Left lobe of liver (tissue), 2 donors: Measurements from ENCODE around the gene ASRGL1. TPM values are rescaled to one million over a fixed set of nuclear protein-coding genes. Genes with fewer than 3 reads are reported as not detected.
"Not testable (repeated sequence)": the region's sequence is repeated elsewhere in the genome, so short reads cannot be mapped to it uniquely, and the experiment has no call there.

Source experiments
- ATAC-seq: fragments of 200-7000 bp; cut with Tn5 transposase; one replicate; pipeline ENCODE4 v1.9.1; 2020; ENCODE audit warnings: mild to moderate bottlenecking, moderate library complexity
- DNase-seq: peaks from one replicate; pipeline ENCODE4 v3.0.0-alpha.2; 2020; ENCODE audit warnings: low spot score
- total RNA-seq: library from RNA; stranded (reverse); gene quantifications from one replicate; pipeline ENCODE4 v1.2.1, GENCODE V29; 2021
- donor health status: DM: no; HTN: no; CAD: no; lungs with moderate emphysema.
- donor health status: DM: no; HTN: yes; CAD: no.

ASRGL1 gene
- total RNA-seq = 5.6 TPM

DNA sequence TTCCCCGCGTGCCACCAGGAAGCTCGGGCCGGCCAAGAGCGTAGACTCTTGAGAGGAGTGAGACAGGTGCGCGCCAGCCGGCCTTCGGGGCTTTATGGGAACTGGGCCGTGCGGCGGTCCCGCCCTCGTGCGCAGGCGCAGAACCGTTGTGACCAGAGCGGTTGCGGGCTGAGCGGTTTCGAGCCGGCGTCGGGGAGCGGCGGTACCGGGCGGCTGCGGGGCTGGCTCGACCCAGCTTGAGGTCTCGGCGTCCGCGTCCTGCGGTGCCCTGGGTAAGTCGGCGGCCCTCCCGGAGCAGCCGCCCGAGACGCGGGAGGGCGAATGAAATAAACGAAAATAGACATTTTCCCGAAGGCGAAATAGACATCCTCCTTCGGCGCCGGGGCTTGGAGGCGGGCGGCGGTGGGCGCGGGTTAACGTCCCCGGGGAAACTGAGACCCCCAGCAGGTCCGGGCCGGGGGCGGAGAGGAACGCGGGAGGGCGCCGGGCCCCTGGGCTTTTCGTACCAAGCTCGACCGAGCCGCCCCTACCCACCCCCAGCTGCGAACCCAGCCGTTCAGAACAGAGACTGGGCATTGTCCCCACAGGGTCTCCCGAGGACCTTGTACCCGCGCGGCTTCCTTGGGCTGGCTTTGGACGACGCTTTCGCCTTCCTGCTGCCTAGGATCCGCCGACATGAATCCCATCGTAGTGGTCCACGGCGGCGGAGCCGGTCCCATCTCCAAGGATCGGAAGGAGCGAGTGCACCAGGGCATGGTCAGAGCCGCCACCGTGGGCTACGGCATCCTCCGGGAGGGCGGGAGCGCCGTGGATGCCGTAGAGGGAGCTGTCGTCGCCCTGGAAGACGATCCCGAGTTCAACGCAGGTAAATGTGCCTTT, at the start of gene ASRGL1:
TSS of gene ASRGL1 (plus strand) at position 146 of the 879 bp plus-strand sequence. CDS start at position 676, 530 bp downstream.
- peak; percentile 88 for ATAC-seq
- peak; percentile 87 for DNase-seq

DNA sequence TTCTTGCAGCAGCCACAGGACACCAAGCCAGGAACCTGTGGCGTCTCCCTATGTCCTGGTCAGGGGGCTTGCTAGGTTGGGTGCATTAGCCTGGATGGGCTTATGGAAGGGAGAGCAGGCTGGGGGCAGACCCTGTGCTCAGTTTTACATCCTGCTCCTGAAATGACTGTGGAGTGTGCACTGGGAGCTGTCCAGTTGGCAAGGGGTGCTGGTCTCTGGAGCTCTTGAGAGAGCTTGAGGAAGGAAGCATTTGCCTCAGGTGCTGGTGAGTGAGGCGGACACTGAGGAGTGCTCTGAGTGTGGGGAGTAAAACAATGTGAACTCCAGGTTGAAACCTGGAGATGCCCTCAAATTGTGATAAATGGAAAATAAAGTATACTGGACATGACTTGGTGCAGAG, 41.7 kb upstream of the ASRGL1 start:
- ATAC-seq = peak; percentile 40
- no peak for DNase-seq

DNA sequence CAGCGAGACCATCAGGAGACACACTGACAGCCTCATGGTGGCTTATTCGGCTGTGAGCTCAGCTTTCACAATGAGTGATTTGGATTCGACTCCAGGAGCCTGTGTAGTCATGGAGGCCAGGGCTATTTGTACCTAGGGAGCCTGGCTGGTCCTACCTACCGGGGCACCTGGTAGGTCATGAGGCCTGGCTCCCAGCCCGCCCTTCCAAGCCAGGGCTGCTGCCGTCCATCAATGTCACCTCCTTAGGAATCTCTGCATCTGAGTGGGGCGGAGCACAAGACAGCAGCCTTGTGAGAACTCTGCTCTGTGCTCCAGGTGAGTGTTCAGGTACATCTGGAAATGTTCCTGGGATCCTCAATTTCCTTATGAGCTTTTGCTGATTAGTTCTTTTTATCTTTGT, 38.3 kb upstream of the ASRGL1 start, which contains the start of gene SCGB1D4:
TSS of gene SCGB1D4 (minus strand) at position 101 of the 400 bp plus-strand sequence. CDS start at position 36, 65 bp downstream.
- ATAC-seq (no peak), DNase-seq (no peak)

DNA sequence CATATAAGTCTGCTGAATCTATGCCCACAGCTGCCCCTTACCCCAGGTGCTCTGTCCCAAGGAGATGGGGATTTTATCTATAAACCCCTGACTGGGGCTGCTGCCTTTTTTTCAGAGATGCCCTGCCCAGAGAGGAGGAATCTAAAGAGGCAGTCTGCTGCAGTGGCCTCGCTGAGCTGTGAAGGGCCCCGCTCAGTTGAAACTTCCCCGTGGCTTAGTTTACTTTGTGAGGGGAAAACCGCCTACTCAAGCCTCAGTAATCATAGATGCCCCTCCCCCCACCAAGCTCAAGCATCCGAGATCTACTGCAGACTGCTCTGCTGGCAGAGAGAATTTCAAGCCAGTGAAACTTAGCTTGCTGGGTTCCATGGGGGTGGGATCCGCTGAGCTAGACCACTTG, 31.0 kb upstream of the ASRGL1 start:
- DNase-seq = no peak
- no peak for ATAC-seq

DNA sequence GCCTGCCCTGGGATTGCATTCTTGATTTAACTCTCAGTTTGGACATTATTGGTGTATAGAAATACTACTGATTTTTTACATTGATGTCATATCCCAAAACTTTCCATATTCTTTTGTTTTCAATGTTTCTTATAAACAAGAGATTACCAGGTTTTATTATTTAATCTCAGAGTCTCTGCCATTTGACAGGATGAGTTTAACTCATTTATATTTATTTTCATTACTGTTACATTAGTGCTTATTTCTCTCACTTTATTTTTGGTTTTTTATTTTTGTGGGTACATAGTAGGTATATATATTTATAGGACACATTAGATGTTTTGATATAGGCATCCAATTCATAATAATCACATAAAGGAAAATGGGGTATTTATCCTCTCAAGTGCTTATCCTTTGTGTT, 29.3 kb upstream of the ASRGL1 start:
- DNase-seq (no peak), ATAC-seq (no peak)

DNA sequence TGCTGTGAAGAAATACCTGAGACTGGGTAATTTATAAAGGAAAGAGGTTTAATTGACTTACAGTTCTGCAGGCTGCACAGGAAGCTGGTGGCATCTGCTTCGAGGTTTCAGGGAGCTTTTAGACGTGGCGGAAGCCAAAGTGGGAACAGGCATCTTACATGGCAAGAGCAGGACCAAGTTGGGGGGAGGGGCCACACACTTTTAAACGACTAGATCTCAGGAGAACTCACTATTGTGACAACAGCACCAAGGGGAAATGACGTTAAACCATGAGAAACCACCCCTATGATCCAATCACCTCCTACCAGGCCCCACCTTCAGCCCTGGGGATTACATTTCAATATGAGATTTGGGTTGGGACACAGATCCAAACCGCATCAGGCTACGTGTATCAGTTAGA, 27.3 kb upstream of the ASRGL1 start:
- no peak for ATAC-seq

DNA sequence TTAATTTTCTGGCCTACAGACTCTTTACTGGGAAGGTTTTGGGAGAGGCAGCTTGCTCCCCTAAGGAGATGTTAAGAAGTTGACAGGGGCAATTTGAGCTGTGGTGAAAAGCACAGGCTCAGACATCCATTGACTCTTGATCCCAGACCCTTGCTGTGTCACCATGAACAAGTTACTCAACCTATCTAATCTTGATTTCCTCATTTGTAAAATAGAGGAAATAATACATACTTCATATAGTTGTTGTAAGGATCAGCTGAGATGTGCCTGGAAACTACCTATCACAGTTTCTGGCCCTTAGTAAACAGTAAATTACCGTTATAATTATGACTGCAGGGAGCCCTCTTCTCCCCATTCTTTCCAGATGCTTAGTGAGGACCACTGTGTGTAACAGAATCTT, 21.8 kb upstream of the ASRGL1 start:
- no peak for ATAC-seq
- DNase-seq = no peak

More for the DNA sequence above, 27.3 kb upstream of the ASRGL1 start:
- DNase-seq = no peak

DNA sequence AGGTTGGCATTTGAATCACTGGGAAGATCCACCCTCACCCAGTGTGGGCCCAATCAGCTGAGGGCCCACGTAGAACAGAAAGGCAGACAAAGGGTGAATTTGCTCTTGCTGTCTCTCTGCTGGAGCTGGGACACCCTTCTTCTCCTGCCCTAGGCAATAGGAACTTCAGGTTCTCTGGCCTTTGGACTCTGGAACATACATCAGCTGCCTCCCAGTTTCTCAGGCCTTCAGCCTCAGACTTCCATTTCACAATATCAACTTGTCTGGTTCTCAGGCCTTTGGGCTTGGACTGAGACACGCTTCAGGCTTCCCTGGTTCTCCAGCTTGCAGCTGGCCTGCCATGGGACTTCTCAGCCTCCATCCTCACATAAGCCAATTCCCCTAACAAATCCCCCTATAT, 14.7 kb upstream of the ASRGL1 start:
- no peak for DNase-seq
- ATAC-seq = no peak

DNA sequence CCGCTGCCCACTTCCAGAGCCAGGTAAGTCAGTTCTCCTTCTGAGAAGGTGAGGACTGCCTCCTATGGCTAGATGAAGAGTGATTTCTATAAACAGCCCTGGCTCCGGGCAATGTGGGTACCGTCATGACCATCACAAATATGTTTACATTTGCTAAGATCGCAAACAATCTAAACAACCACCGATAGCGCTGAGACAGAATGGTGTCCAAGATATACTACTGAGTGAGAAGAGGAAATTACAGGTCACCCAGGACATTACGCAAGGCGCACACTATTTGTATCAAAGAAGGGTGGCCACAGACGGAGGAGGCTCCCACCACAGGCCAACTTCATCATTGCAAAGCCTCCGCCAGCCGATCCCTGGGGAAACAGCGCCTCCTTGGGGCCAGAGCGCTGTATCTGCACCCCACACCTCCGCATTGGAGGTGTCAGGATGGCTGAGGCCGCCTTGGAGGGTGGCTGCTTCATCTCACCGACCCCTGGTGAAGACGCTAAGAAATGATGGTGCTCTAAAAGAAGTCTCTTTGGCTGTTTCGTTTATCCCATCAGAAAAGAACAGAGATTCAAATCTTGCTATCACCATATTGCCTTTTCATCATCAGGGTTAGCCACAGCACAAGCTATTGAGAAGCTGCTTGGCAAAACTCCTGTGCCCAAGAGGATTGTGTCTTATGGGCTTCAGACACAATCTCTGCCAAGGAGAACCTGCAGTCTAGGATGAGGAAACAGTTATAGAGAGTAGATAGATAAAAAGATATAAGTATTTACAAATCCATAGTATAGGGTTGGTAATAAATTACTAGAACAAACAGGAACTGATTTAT, 12.3 kb upstream of the ASRGL1 start:
- DNase-seq (no peak), ATAC-seq (peak; percentile 46)

DNA sequence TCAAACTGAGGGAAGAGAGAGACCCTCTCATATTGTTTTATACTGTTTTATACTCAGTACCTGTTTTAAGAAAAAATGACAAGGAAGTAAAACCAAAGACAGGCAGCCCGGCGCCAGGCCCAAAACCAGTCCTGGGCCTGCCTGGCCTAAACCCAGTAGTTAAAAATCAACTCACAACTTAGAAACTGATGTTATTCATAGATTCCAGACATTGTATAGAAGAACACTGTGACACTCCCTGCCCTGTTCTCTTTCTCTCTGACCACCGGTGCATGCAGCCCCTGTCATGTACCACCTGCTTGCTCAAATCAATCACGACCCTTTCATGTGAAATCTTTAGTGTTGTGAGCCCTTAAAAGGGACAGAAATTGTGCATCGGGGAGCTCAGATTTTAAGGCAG, 11.5 kb upstream of the ASRGL1 start:
- not testable (repeated sequence) for DNase-seq, ATAC-seq

DNA sequence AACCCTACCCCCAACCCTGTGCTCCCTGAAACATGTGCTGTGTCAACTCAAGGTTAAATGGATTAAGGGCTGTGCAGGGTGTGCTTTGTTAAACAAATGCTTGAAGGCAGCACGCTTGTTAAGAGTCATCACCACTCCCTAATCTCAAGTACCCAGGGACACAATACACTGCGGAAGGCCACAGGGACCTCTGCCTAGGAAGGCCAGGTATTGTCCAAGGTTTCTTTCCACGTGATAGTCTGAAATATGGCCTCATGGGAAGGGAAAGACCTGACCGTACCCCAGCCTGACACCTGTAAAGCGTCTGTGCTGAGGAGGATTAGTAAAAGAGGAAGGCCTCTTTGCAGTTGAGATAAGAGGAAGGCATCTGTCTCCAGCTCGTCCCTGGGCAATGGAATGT, 10.5 kb upstream of the ASRGL1 start:
- not testable (repeated sequence) for ATAC-seq, DNase-seq

DNA sequence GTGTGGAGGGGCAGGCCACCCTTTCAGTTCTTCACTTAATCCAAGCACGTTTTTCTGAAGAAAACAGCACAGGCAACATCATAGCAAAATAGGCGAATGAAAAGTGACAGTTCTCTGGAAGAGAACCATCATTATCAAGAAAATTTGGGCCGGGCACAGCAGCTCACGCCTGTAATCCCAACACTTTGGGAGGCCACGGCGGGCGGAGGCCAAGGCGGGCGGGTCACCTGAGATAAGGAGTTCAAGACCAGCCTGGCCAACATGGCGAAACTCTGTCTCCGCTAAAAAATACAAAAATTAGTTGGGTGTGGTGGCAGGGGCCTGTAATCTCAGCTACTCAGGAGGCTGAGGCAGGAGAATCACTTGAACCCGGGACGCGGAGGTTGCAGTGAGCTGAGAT, 9.7 kb upstream of the ASRGL1 start:
- ATAC-seq, DNase-seq: not testable (repeated sequence)

DNA sequence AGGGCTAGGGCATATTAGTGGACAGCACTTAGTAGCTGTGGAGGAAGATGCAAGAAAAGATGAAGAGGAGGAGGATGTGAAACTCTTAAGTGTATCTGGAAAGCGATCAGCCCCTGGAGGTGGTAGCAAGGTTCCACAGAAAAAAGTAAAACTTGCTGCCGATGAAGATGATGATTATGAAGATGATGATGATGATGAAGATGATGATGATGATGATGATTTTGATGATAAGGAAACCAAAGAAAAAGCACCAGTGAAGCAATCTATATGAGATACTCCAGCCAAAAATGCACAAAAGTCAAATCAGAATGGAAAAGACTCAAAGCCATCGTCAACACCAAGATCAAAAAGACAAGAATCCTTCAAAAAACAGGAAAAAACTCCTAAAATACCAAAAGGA, 6.0 kb upstream of the ASRGL1 start:
- DNase-seq, ATAC-seq: not testable (repeated sequence)

DNA sequence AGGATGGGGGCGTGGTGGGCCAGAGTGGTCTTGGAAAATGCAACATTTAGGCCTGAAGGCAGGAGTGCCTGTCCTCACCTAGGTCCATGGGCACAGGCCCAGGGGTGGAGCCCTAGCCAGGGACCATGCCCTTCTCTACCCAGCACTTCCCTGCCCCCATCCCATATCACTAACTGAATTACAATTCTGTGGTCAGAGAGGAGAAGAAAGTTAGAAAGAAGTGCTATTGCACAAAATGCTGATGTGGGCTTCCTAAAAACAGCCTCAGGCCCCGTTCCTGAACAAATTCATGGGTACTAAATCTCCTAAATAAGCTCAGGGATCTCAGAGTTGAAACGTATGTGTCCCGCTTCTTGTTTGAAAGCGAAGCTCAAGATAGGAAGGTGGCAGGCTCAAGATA, 3.5 kb upstream of the ASRGL1 start:
- ATAC-seq (no peak), DNase-seq (no peak)

DNA sequence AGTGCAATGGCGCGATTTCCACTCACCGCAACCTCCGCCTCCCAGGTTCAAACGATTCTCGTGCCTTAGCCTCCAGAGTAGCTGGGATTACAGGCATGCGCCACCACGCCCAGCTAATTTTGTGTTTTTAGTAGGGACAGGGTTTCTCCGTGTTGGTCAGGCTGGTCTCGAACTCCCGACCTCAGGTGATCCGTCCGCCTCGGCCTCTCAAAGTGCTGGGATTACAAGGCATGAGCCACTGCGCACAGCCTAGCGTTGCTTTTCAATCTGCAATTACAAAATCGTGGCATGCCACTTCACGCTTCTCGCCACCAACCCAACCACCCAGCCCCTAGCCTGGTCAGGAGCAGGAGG, 322 bp upstream of the ASRGL1 start:
- ATAC-seq, DNase-seq: not testable (repeated sequence)

DNA sequence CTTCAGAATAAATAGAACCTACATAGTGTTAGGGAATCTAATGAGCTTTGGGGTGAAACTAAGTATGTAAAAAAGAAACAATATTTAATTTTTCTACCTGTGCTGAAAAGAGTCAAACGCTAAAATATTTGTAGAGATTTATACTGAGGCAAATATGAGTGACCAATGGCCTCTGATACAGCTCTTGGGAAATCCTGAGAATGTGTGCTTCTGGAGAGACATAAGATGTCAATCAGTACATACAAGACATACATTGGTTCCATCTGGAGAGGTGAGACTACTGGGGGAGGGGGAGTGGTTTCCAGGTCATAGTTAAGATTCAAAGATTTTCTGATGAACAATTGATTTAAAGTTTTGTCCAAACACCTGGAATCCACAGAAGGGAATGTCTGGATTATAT, 970 bp downstream of the ASRGL1 start:
- ATAC-seq (no peak), DNase-seq (no peak)

DNA sequence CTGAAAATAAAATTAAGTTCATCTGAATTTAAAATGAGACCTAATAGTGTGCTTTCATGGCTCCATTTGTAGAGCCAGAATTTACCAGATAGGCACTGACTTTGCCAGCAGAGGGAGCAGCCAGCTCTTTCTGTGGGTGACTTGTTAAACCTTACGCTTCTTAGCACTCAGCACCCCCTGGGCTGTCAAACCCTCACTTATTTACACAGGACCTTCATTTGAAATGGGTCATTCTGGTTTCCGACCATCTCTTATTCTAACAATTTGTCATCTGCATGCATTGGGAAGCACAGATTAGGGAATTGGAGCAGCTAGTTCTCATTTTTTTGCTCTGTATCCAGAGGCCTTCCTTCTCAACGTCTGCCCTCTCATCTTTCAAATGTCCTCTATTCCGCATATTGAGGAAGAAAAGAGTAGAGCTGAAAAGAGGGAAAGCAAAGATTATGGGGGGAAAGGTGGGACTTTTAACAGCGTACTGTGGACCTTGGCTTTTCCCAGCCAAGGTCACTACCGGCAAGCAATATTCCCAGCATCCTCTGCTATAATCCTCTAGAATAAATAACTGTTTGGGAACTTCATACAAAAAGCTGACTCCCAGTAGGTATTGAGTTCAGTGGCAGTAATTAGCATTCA, 3.1 kb downstream of the ASRGL1 start:
- DNase-seq (peak; percentile 50), ATAC-seq (peak; percentile 77)

DNA sequence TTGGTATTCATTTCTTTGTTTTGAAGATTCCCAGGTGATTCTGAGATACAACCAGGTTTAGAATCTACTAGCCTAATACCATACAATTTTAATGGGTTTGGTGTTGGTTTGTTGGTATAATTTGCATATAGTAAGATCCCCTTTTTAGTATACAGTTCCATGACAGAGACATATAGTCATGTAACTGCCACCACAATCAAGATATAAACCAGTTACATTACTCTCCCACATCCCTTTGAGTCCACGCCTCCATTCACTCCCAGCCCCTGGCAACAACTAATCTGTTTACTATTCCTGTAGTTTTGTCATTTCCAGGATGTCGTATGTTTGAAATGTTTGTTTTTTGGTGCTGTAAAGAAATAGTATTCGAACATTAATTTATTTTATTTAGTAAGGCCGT, 4.3 kb downstream of the ASRGL1 start:
- no peak for ATAC-seq

DNA sequence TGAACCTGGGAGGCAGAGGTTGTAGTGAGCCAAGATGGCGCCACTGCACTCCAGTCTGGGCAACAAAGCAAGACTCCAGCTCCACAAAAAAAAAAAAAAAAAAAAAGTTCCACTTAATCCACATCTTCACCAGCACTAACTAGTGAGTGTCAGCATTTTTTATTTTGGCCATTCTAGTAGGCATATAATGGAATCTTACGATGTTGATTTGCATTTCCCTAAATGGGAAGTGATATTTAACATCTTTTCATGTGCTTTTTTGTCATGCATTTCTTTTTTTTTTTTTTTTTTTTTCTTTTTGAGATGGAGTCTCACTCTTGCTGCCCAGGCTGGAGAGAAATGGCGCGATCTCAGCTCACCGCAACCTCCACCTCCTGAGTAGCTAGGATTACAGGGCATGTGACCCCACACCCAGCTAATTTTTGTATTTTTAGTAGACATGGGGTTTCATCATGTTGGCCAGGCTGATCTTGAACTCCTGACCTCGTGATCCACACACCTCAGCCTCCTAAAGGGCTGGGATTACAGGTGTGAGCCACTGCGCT, 6.5 kb downstream of the ASRGL1 start:
- not testable (repeated sequence) for ATAC-seq, DNase-seq

More for the DNA sequence above, 4.3 kb downstream of the ASRGL1 start:
- no peak for DNase-seq

DNA sequence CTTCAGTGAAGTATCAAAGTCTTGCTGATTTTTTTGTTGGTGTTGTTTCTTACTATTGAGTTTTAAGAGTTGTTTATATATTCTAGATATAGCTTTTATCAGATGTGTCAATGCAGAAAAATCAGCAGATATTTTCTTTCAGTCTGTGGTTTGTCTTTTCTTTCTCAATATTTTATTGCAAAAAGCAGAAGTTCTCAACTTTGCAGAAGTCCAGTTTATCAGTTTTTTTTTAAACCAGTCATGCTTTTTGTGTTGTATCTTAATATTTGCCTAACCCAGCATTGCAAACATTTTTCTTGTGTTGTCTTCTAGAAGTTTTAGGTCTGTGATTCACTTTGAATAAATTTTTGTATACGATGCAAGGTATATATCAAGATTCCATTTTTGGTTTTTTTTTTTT, 7.0 kb downstream of the ASRGL1 start:
- ATAC-seq (no peak), DNase-seq (no peak)

DNA sequence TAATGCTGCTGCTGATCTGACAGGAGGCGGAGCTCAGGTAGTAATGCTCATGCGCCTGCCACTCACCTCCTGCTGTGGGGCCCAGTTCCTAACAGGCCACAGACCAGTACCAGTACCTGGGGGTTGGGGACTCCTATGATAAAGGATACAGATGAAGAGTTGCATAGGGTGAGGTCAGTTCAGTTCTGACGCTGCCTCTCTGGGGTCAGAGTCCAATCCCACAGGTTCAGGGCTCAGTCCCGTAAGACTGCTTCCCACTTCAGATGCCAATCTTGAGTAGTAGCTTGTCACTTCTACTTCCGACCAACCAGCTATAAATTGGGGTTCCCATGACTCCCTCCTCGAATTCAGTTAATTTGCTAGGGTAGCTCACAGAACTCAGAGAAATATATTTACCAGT, 8.6 kb downstream of the ASRGL1 start:
- DNase-seq (no peak), ATAC-seq (no peak)
